ENCODE measurements around the gene FDX2.
"Not testable (repeated sequence)": the region's sequence is repeated elsewhere in the genome, so short reads cannot be mapped to it uniquely, and the experiment has no call there.

The FDX2 gene

GRCh38 chr19:10315335-10316214 is at the start of gene FDX2:
Gene FDX2 (minus strand): TSS chr19:10316015. CDS start chr19:10315996, 19 bp downstream.
- peak; percentile 89 for DNase-seq

GRCh38 chr19:10365518-10365917 is 49.7 kb upstream of the FDX2 start:
- no peak for DNase-seq

GRCh38 chr19:10364644-10365043 is 48.8 kb upstream of the FDX2 start:
- no peak for DNase-seq

GRCh38 chr19:10363789-10364281 is 48.0 kb upstream of the FDX2 start:
- DNase-seq: no peak

- no peak for DNase-seq
These were observed 46.4 kb upstream of the FDX2 start for GRCh38 chr19:10362259-10362658.

GRCh38 chr19:10361569-10362011 is 45.8 kb upstream of the FDX2 start:
- DNase-seq: no peak

- DNase-seq: no peak
These were observed 40.6 kb upstream of the FDX2 start for GRCh38 chr19:10356431-10356830.

GRCh38 chr19:10353793-10354391 is 38.1 kb upstream of the FDX2 start:
- peak; percentile 32 for DNase-seq

- no peak for DNase-seq
These were observed 37.2 kb upstream of the FDX2 start for GRCh38 chr19:10352764-10353671.

GRCh38 chr19:10346509-10346908 is 30.7 kb upstream of the FDX2 start:
- DNase-seq: no peak

- no peak for DNase-seq
These were observed 29.0 kb upstream of the FDX2 start for GRCh38 chr19:10344780-10345179.

- no peak for DNase-seq
These were observed 27.7 kb upstream of the FDX2 start for GRCh38 chr19:10343495-10343894.

- no peak for DNase-seq
These were observed 24.2 kb upstream of the FDX2 start for GRCh38 chr19:10339977-10340376.

GRCh38 chr19:10339380-10339960 is 23.7 kb upstream of the FDX2 start, which contains the start of gene ICAM3:
Gene ICAM3 (minus strand): TSS chr19:10339624. CDS start chr19:10339614, 10 bp downstream.
- no peak for DNase-seq

GRCh38 chr19:10338940-10339339 is 23.1 kb upstream of the FDX2 start:
- DNase-seq: no peak

GRCh38 chr19:10336725-10337124 is 20.9 kb upstream of the FDX2 start:
- not testable (repeated sequence) for DNase-seq

GRCh38 chr19:10335352-10335985 is 19.7 kb upstream of the FDX2 start:
- DNase-seq: no peak

GRCh38 chr19:10334588-10335351 is 19.0 kb upstream of the FDX2 start:
- DNase-seq: peak; percentile 92

GRCh38 chr19:10333758-10334587 is 18.2 kb upstream of the FDX2 start:
- peak; percentile 84 for DNase-seq
